Gastrocnemius medialis (tissue), 4 donors: Measurements from ENCODE around the gene SMIM29. TPM values are rescaled to one million over a fixed set of nuclear protein-coding genes. Genes with fewer than 3 reads are reported as not detected.
"Not testable (repeated sequence)": the region's sequence is repeated elsewhere in the genome, so short reads cannot be mapped to it uniquely, and the experiment has no call there.

ENCODE experiments used
- ATAC-seq, 2 donors: fragments of 150-250 bp; one replicate each; pipeline ENCODE4 v1.9.1; 2016
- DNase-seq, 2 donors: peaks; one replicate each; pipeline ENCODE4 v3.0.0-alpha.2; 2019
- H3K27ac ChIP-seq, 4 donors: fragments of 200-600 bp; sonication (generic); 1 replicate in 1 of 4; 2 replicates in 3 of 4; pipeline ENCODE4 v1.5.1; 2016 to 2018; ENCODE audit warnings: mild to moderate bottlenecking in 2 of 4, moderate library complexity in 1 of 4
- H3K27me3 ChIP-seq, 3 donors: fragments of 200-600 bp; sonication (generic) in 2 of 3; 1 replicate in 1 of 3; 2 replicates in 2 of 3; pipeline versions ENCODE4 v1.5.1 to v1.6.0; 2016 to 2019; ENCODE audit warnings: mild to moderate bottlenecking in 1 of 3, moderate library complexity in 1 of 3
- H3K36me3 ChIP-seq, 2 donors: fragments of 200-600 bp; sonication (generic) in 1 of 2; one replicate each; pipeline ENCODE4 v1.5.1; 2017 to 2018
- H3K4me1 ChIP-seq, 2 donors: fragments of 200-600 bp; sonication (generic) in 1 of 2; one replicate each; pipeline ENCODE4 v1.5.1; 2016 to 2017; ENCODE audit warnings: mild to moderate bottlenecking in 2 of 2
- H3K4me3 ChIP-seq, 4 donors: fragments of 200-600 bp; sonication (generic) in 3 of 4; 1 replicate in 1 of 4; 2 replicates in 3 of 4; pipeline ENCODE4 v1.5.1; 2016 to 2019; ENCODE audit warnings: mild to moderate bottlenecking in 2 of 4
- H3K9me3 ChIP-seq, 3 donors: fragments of 200-600 bp; sonication (generic) in 2 of 3; 1 replicate in 1 of 3; 2 replicates in 2 of 3; pipeline ENCODE4 v1.5.1; 2016 to 2019
- POLR2A ChIP-seq, 2 donors: fragments of 450-650 bp; IDR thresholded peaks; one replicate each; pipeline ENCODE4 v1.6.1; 2017; ENCODE audit warnings: antibody characterized with exemption in 2 of 2, mild to moderate bottlenecking in 2 of 2, moderate library complexity in 2 of 2
- in situ Hi-C, 4 donors: fragments of 200-750 bp; cut with MboI; loops; one replicate each; pipeline versions ENCODE4 v1.15.0 to v1.8.0; 2017; ENCODE audit warnings: low sequenced_read_pairs in 4 of 4
- intact Hi-C: fragments of 100-400 bp; cut with DNase I; formaldehyde crosslinking; loops from one replicate; pipeline ENCODE4 v1.15.1; 2023; ENCODE audit warnings: low total_unique reads
- total RNA-seq, 4 donors: library from RNA; depleted of rRNA; stranded (reverse); fragments of >200 nt; gene quantifications; one replicate each; pipeline versions ENCODE4 v1.1.0 to v1.2.3, GENCODE V29; 2016
- TF ChIP-seq, protein P1 (sequence below), 5 experiments: fragments of 450-650 bp in 3 of 5; fragments of 200-600 bp in 2 of 5; sonication (generic) in 2 of 5; IDR thresholded peaks in 4 of 5; conservative IDR thresholded peaks in 1 of 5; 1 replicate in 4 of 5; 2 replicates in 1 of 5; pipeline ENCODE4 v1.5.1; 2016 to 2019; ENCODE audit warnings: antibody characterized with exemption in 5 of 5, mild to moderate bottlenecking in 3 of 5, moderate library complexity in 3 of 5

Gene SMIM29
- total RNA-seq, 4 donors from 2014 or later, result 21.4 to 39.5 (median 33.4) TPM

GRCh38 chr6:34272013-34272926, 23.5 kb upstream of the SMIM29 start:
- Histone ChIP-seq H3K27me3 (no peaks in the 10 kb centered on the region), H3K4me3 (no peak overlapping the region), H3K9me3 (no peaks in the 10 kb centered on the region), H3K27ac (peak overlapping the region in 2 of 4 donors; percentile 28 to 39), H3K36me3 (no peaks in the 10 kb centered on the region), H3K4me1 (peaks cover 24 to 27% of the 10 kb centered on the region in 2 donors)
- intact Hi-C loops, result no loop called here
- in situ Hi-C loops, result loop anchor here in 1 of 4 donors (25.0 kb wide), 1 partner anchor 340 kb away; no protein-coding TSS in a partner anchor
- TF ChIP-seq POLR2A (IDR thresholded peaks at IDR 0.05), result no peak
- TF ChIP-seq, protein P1, sequence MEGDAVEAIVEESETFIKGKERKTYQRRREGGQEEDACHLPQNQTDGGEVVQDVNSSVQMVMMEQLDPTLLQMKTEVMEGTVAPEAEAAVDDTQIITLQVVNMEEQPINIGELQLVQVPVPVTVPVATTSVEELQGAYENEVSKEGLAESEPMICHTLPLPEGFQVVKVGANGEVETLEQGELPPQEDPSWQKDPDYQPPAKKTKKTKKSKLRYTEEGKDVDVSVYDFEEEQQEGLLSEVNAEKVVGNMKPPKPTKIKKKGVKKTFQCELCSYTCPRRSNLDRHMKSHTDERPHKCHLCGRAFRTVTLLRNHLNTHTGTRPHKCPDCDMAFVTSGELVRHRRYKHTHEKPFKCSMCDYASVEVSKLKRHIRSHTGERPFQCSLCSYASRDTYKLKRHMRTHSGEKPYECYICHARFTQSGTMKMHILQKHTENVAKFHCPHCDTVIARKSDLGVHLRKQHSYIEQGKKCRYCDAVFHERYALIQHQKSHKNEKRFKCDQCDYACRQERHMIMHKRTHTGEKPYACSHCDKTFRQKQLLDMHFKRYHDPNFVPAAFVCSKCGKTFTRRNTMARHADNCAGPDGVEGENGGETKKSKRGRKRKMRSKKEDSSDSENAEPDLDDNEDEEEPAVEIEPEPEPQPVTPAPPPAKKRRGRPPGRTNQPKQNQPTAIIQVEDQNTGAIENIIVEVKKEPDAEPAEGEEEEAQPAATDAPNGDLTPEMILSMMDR (IDR thresholded peaks at IDR 0.05 in 4 of 5, conservative IDR thresholded peaks at IDR 0.05 in 1 of 5), result no peak
- ATAC-seq, result no peak
- no peak for DNase-seq

- H3K4me1 ChIP-seq, H3K9me3 ChIP-seq, H3K27me3 ChIP-seq, intact Hi-C loops, H3K4me3 ChIP-seq, H3K36me3 ChIP-seq, ATAC-seq, DNase-seq, H3K27ac ChIP-seq: not testable (repeated sequence)
- in situ Hi-C loops, result loop anchor here in 1 of 4 donors (25.0 kb wide), 1 partner anchor 343 kb away; no protein-coding TSS in a partner anchor
Observed at GRCh38 chr6:34269658-34270341, 21.0 kb upstream of the SMIM29 start.

- H3K9me3 ChIP-seq, H3K27ac ChIP-seq, H3K4me3 ChIP-seq, intact Hi-C loops, H3K36me3 ChIP-seq, ATAC-seq, H3K27me3 ChIP-seq, DNase-seq, H3K4me1 ChIP-seq: not testable (repeated sequence)
- in situ Hi-C loops, result loop anchor here in 1 of 4 donors (25.0 kb wide), 1 partner anchor 343 kb away; no protein-coding TSS in a partner anchor
Observed at GRCh38 chr6:34269132-34269531, 20.3 kb upstream of the SMIM29 start.

DNA sequence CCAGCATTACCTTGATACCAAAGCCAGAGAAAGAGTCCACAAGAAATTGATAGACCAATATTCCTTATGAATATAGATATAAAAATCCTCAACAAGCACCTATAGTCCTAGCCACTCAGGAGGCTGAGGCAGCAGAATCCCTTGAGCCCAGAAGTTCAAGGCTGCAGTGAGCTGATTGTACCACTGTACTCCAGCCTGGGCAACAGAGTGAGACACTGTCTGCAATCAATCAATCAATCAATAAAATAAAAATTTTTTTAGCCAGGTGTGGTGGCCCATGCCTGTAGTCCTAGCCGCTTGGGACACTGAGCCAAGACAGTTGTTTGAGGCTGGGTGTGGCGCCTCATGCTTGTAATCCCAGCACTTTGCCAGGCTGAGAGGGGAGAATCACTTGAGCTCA, 18.9 kb upstream of the SMIM29 start:
- in situ Hi-C loops, result loop anchor here in 1 of 4 donors (25.0 kb wide), 1 partner anchor 345 kb away; no protein-coding TSS in a partner anchor
- Histone ChIP-seq H3K27me3 (no peaks in the 10 kb centered on the region), H3K9me3 (no peaks in the 10 kb centered on the region), H3K36me3 (no peaks in the 10 kb centered on the region), H3K27ac (no peak overlapping the region), H3K4me3 (no peak overlapping the region), H3K4me1 (no peaks in the 10 kb centered on the region)
- intact Hi-C loops, result no loop called here
- DNase-seq, result no peak
- no peak for TF ChIP-seq POLR2A (IDR thresholded peaks at IDR 0.05)
- TF ChIP-seq, protein P1 (IDR thresholded peaks at IDR 0.05 in 4 of 5, conservative IDR thresholded peaks at IDR 0.05 in 1 of 5), result no peak
- ATAC-seq, result no peak

GRCh38 chr6:34263484-34263883, 14.7 kb upstream of the SMIM29 start:
- DNase-seq, H3K27ac ChIP-seq, H3K9me3 ChIP-seq, H3K4me3 ChIP-seq, H3K4me1 ChIP-seq, H3K36me3 ChIP-seq, ATAC-seq, intact Hi-C loops, H3K27me3 ChIP-seq: not testable (repeated sequence)
- in situ Hi-C loops, result loop anchor here in 1 of 4 donors (25.0 kb wide), 1 partner anchor 349 kb away; no protein-coding TSS in a partner anchor
